HG03520 (cell line): ENCODE results near the gene LRRC10B.

Experiments used
- ATAC-seq: cut with Tn5 transposase; IDR thresholded peaks from one replicate; pipeline ENCODE4 v1.9.1; 2021; ENCODE audit warnings: mild to moderate bottlenecking, moderate library complexity; ENCODE audit not compliant: unreplicated experiment

The LRRC10B gene

GRCh38 chr11:61486011-61486620 lies 22.4 kb upstream of the LRRC10B start:
- no peak for ATAC-seq

GRCh38 chr11:61486779-61487178 lies 21.8 kb upstream of the LRRC10B start:
- no peak for ATAC-seq

- ATAC-seq = no peak
Measured at GRCh38 chr11:61487342-61488025, 21.1 kb upstream of the LRRC10B start.

GRCh38 chr11:61488651-61489291 lies 19.8 kb upstream of the LRRC10B start:
- ATAC-seq = no peak

GRCh38 chr11:61489833-61490721 lies 18.5 kb upstream of the LRRC10B start:
- ATAC-seq = no peak

GRCh38 chr11:61491736-61492395 lies 16.7 kb upstream of the LRRC10B start:
- ATAC-seq = no peak

- ATAC-seq = no peak
Measured at GRCh38 chr11:61494381-61494961, 14.1 kb upstream of the LRRC10B start.

GRCh38 chr11:61495801-61496601 lies 12.5 kb upstream of the LRRC10B start:
- ATAC-seq = no peak

GRCh38 chr11:61496602-61497400 lies 11.7 kb upstream of the LRRC10B start:
- no peak for ATAC-seq

- ATAC-seq = no peak
Measured at GRCh38 chr11:61497473-61497872, 11.1 kb upstream of the LRRC10B start.

- no peak for ATAC-seq
Measured at GRCh38 chr11:61497876-61498275, 10.7 kb upstream of the LRRC10B start.

- ATAC-seq = no peak
Measured at GRCh38 chr11:61498767-61499341, 9.7 kb upstream of the LRRC10B start.

GRCh38 chr11:61499816-61500491 lies 8.6 kb upstream of the LRRC10B start:
- no peak for ATAC-seq

- no peak for ATAC-seq
Measured at GRCh38 chr11:61502522-61502921, 6.0 kb upstream of the LRRC10B start.

GRCh38 chr11:61503135-61503770 lies 5.3 kb upstream of the LRRC10B start:
- no peak for ATAC-seq

GRCh38 chr11:61505106-61505505 lies 3.4 kb upstream of the LRRC10B start:
- no peak for ATAC-seq

- no peak for ATAC-seq
Measured at GRCh38 chr11:61505640-61506155, 2.9 kb upstream of the LRRC10B start.
